ENCODE data around the gene MFSD12.

MFSD12 gene

GRCh38 chr19:3526507-3527237 lies 30.7 kb downstream of the MFSD12 start:
- Histone ChIP-seq H3F3A (ENCODE audit: low read depth) (no peaks in the 10 kb centered on the region), H3K27me3 (ENCODE audit: insufficient read depth, low read length, poor library complexity, severe bottlenecking) (no peaks in the 10 kb centered on the region), H3K36me3 (ENCODE audit: insufficient read depth, low read length) (peaks cover 70% of the 10 kb centered on the region; the same call in 1 of the 2 replicates), H3K4me2 (ENCODE audit: low read depth, low read length, poor library complexity, severe bottlenecking) (no peak overlapping the region), H3K79me2 (ENCODE audit: insufficient read depth, low read length) (peaks cover 10% of the 10 kb centered on the region), H3K9ac (ENCODE audit: low read depth, low read length, poor library complexity, severe bottlenecking) (no peak overlapping the region), H3K9me2 (replicated peaks; ENCODE audit: low read depth, low read length) (no peaks in the 10 kb centered on the region), H3K9me3 (ENCODE audit: insufficient read depth, low read depth, low read length) (no peaks in the 10 kb centered on the region), H2AFZ (ENCODE audit: low read length) (no peak overlapping the region), H4K20me1 (ENCODE audit: insufficient read depth, low read length, poor library complexity, severe bottlenecking) (peaks cover 5% of the 10 kb centered on the region), H3K4me3 (ENCODE audit: low read length, poor library complexity, severe bottlenecking) (no peak overlapping the region), H3K4me1 (ENCODE audit: insufficient read depth, low read length, poor library complexity, severe bottlenecking) (no peaks in the 10 kb centered on the region)
- TF ChIP-seq CTCF (conservative IDR thresholded peaks at IDR 0.05; ENCODE audit: low read length), result peak; percentile 41; the same call in 1 of the 2 replicates
- TF ChIP-seq EZH2phosphoT487 (IDR thresholded peaks at IDR 0.05; ENCODE audit: borderline replicate concordance), result no peak

- TF ChIP-seq CTCF (conservative IDR thresholded peaks at IDR 0.05; ENCODE audit: low read length), result no peak
- TF ChIP-seq EZH2phosphoT487 (IDR thresholded peaks at IDR 0.05; ENCODE audit: borderline replicate concordance), result no peak
- Histone ChIP-seq H4K20me1 (ENCODE audit: insufficient read depth, low read length, poor library complexity, severe bottlenecking) (peaks cover 15% of the 10 kb centered on the region), H3K4me3 (ENCODE audit: low read length, poor library complexity, severe bottlenecking) (no peak overlapping the region), H3K9me2 (replicated peaks; ENCODE audit: low read depth, low read length) (no peaks in the 10 kb centered on the region), H3K36me3 (ENCODE audit: insufficient read depth, low read length) (peaks cover 60% of the 10 kb centered on the region; the same call in 1 of the 2 replicates), H3F3A (ENCODE audit: low read depth) (no peaks in the 10 kb centered on the region), H3K4me2 (ENCODE audit: low read depth, low read length, poor library complexity, severe bottlenecking) (no peak overlapping the region), H2AFZ (ENCODE audit: low read length) (no peak overlapping the region), H3K4me1 (ENCODE audit: insufficient read depth, low read length, poor library complexity, severe bottlenecking) (no peaks in the 10 kb centered on the region), H3K9ac (ENCODE audit: low read depth, low read length, poor library complexity, severe bottlenecking) (no peak overlapping the region), H3K27me3 (ENCODE audit: insufficient read depth, low read length, poor library complexity, severe bottlenecking) (no peaks in the 10 kb centered on the region), H3K9me3 (ENCODE audit: insufficient read depth, low read depth, low read length) (no peaks in the 10 kb centered on the region), H3K79me2 (ENCODE audit: insufficient read depth, low read length) (peaks cover 26% of the 10 kb centered on the region)
Measured at GRCh38 chr19:3524904-3525451, 32.4 kb downstream of the MFSD12 start.

- peaks cover 22% of the 10 kb centered on the region for H4K20me1 ChIP-seq (ENCODE audit: insufficient read depth, low read length, poor library complexity, severe bottlenecking)
Measured at GRCh38 chr19:3524078-3524842, 33.1 kb downstream of the MFSD12 start.

More at GRCh38 chr19:3524078-3524842, 33.1 kb downstream of the MFSD12 start:
- no peaks in the 10 kb centered on the region for H3F3A ChIP-seq (ENCODE audit: low read depth)
- H3K27me3 ChIP-seq (ENCODE audit: insufficient read depth, low read length, poor library complexity, severe bottlenecking), result no peaks in the 10 kb centered on the region
- H2AFZ ChIP-seq (ENCODE audit: low read length), result no peak overlapping the region
- H3K9ac ChIP-seq (ENCODE audit: low read depth, low read length, poor library complexity, severe bottlenecking), result no peak overlapping the region
- H3K4me1 ChIP-seq (ENCODE audit: insufficient read depth, low read length, poor library complexity, severe bottlenecking), result no peaks in the 10 kb centered on the region
- no peaks in the 10 kb centered on the region for H3K9me2 ChIP-seq (replicated peaks; ENCODE audit: low read depth, low read length)
- H3K9me3 ChIP-seq (ENCODE audit: insufficient read depth, low read depth, low read length), result no peaks in the 10 kb centered on the region
- H3K36me3 ChIP-seq (ENCODE audit: insufficient read depth, low read length), result peaks cover 66% of the 10 kb centered on the region; the same call in 1 of the 2 replicates
- TF ChIP-seq EZH2phosphoT487 (IDR thresholded peaks at IDR 0.05; ENCODE audit: borderline replicate concordance) (no peak), CTCF (conservative IDR thresholded peaks at IDR 0.05; ENCODE audit: low read length) (no peak)
- H3K79me2 ChIP-seq (ENCODE audit: insufficient read depth, low read length), result peaks cover 33% of the 10 kb centered on the region
- H3K4me3 ChIP-seq (ENCODE audit: low read length, poor library complexity, severe bottlenecking), result no peak overlapping the region
- H3K4me2 ChIP-seq (ENCODE audit: low read depth, low read length, poor library complexity, severe bottlenecking), result no peak overlapping the region

Data from Loucy (cell line).